HepG2 (cell line): Measurements from ENCODE around the gene TCTA. TPM values are rescaled to one million over a fixed set of nuclear protein-coding genes. Genes with fewer than 3 reads are reported as not detected.

Experiments used
- AHR ChIP-seq: IDR thresholded peaks from 2 replicates; pipeline ENCODE4 v1.6.1; 2018; ENCODE audit warnings: missing genetic modification reagents, missing compliant biosample characterization
- ARID5B ChIP-seq: IDR thresholded peaks from 2 replicates; pipeline ENCODE4 v1.4.0; 2020; ENCODE audit warnings: mild to moderate bottlenecking, missing genetic modification reagents
- ATF2 ChIP-seq: sonication (generic); formaldehyde crosslinking; IDR thresholded peaks from 2 replicates; pipeline ENCODE4 v1.4.0; 2020; ENCODE audit warnings: missing genetic modification reagents
- HOXA9 ChIP-seq: sonication (generic); formaldehyde crosslinking; IDR thresholded peaks from 2 replicates; pipeline ENCODE4 v1.8.1; 2022; ENCODE audit warnings: missing genetic modification reagents, mild to moderate bottlenecking, moderate library complexity, borderline replicate concordance
- IKZF1 ChIP-seq: fragments of 450-650 bp; IDR thresholded peaks from 2 replicates; pipeline ENCODE4 v1.7.1; 2016
- KDM2A ChIP-seq: sonication (generic); formaldehyde crosslinking; IDR thresholded peaks from 2 replicates; pipeline ENCODE4 v1.4.0; 2020; ENCODE audit warnings: low read depth, missing genetic modification reagents, borderline replicate concordance
- NPAS2 ChIP-seq: sonication (generic); formaldehyde crosslinking; IDR thresholded peaks from 2 replicates; pipeline ENCODE4 v1.8.0; 2022; ENCODE audit warnings: mild to moderate bottlenecking, missing genetic modification reagents, borderline replicate concordance
- NR2F2 ChIP-seq: IDR thresholded peaks from 2 replicates; pipeline ENCODE4 v1.6.1; 2012; ENCODE audit warnings: low read depth, inconsistent platforms, borderline replicate concordance
- SALL1 ChIP-seq: sonication (generic); formaldehyde crosslinking; IDR thresholded peaks from 2 replicates; pipeline ENCODE4 v1.8.0; 2022; ENCODE audit warnings: mild to moderate bottlenecking, missing genetic modification reagents
- SIN3A ChIP-seq: IDR thresholded peaks from 2 replicates; pipeline ENCODE4 v1.6.1; 2011; ENCODE audit warnings: low read depth, mild to moderate bottlenecking, control low read depth, low read length, borderline replicate concordance
- SP140L ChIP-seq: sonication (generic); formaldehyde crosslinking; IDR thresholded peaks from 2 replicates; pipeline ENCODE4 v1.4.0; 2020; ENCODE audit warnings: missing genetic modification reagents, borderline replicate concordance
- SYNCRIP ChIP-seq: fragments of 200-400 bp; formaldehyde crosslinking; IDR thresholded peaks from 2 replicates; pipeline ENCODE4 v1.6.1; 2018; ENCODE audit warnings: mild to moderate bottlenecking, low read depth, low read length; ENCODE audit not compliant: insufficient read depth
- ZMYM2 ChIP-seq: sonication (generic); formaldehyde crosslinking; IDR thresholded peaks from 2 replicates; pipeline ENCODE4 v1.8.0; 2022; ENCODE audit warnings: mild to moderate bottlenecking, missing genetic modification reagents
- ZNF124 ChIP-seq: sonication (generic); formaldehyde crosslinking; IDR thresholded peaks from 2 replicates; pipeline ENCODE4 v1.4.0; 2020; ENCODE audit warnings: missing genetic modification reagents
- ZNF230 ChIP-seq: sonication (generic); formaldehyde crosslinking; IDR thresholded peaks from 2 replicates; pipeline ENCODE4 v1.4.0; 2020; ENCODE audit warnings: mild to moderate bottlenecking, missing genetic modification reagents
- ZNF251 ChIP-seq: sonication (generic); formaldehyde crosslinking; IDR thresholded peaks from 2 replicates; pipeline ENCODE4 v1.9.0; 2021; ENCODE audit warnings: mild to moderate bottlenecking, missing genetic modification reagents
- ZNF253 ChIP-seq: sonication (generic); formaldehyde crosslinking; IDR thresholded peaks from 2 replicates; pipeline ENCODE4 v1.8.0; 2022; ENCODE audit warnings: mild to moderate bottlenecking, missing genetic modification reagents, borderline replicate concordance
- ZNF275 ChIP-seq: sonication (generic); formaldehyde crosslinking; IDR thresholded peaks from 2 replicates; pipeline ENCODE4 v1.8.0; 2022; ENCODE audit warnings: missing genetic modification reagents, mild to moderate bottlenecking, inconsistent platforms, borderline replicate concordance
- ZNF317 ChIP-seq: sonication (generic); formaldehyde crosslinking; IDR thresholded peaks from 2 replicates; pipeline ENCODE4 v1.5.0; 2020; ENCODE audit warnings: mild to moderate bottlenecking, missing genetic modification reagents
- ZNF335 ChIP-seq: sonication (generic); formaldehyde crosslinking; IDR thresholded peaks from 2 replicates; pipeline ENCODE4 v1.4.0; 2020; ENCODE audit warnings: missing genetic modification reagents
- ZNF362 ChIP-seq: sonication (generic); formaldehyde crosslinking; IDR thresholded peaks from 2 replicates; pipeline ENCODE4 v1.4.0; 2020; ENCODE audit warnings: missing genetic modification reagents, mild to moderate bottlenecking, borderline replicate concordance
- ZNF547 ChIP-seq: sonication (generic); formaldehyde crosslinking; IDR thresholded peaks from 2 replicates; pipeline ENCODE4 v1.5.1; 2020; ENCODE audit warnings: mild to moderate bottlenecking, missing genetic modification reagents
- polyA plus RNA-seq, 8 experiments: library from polyadenylated mRNA; depleted of rRNA in 3 of 8; stranded (reverse) in 7 of 8; unstranded in 1 of 8; fragments of >200 nt; fragmentation: Illumina TruSeq in 4 of 8; extraction: Trizol in 4 of 8; gene quantifications; 2 replicates each; pipeline versions ENCODE4 v1.2.1 to v1.2.3, GENCODE V29; 2011 to 2016; ENCODE audit warnings: low read depth in 4 of 8, missing spikeins in 1 of 8, mixed read lengths in 1 of 8; ENCODE audit not compliant: insufficient read depth in 1 of 8
- total RNA-seq, 5 experiments: library from RNA; depleted of rRNA; stranded (reverse); fragments of >200 nt; fragmentation: Illumina TruSeq; extraction: Trizol; gene quantifications; 2 replicates each; pipeline ENCODE4 v1.2.3, GENCODE V29; 2016; ENCODE audit warnings: low read depth in 1 of 5

The TCTA gene
- total and polyA plus RNA-seq, 2 of the 13 experiments (the other 11 are each of a cell fraction or from before 2014, with no cell fraction given): 8.3 to 13.2 TPM

- TF ChIP-seq ZNF275 (no peak), ZMYM2 (CRISPR knock-in tag) (no peak), ZNF124 (CRISPR knock-in tag) (no peak; the same call in 1 of the 2 replicates), KDM2A (CRISPR knock-in tag) (peak; percentile 81), ZNF230 (CRISPR knock-in tag) (0 out of 2 replicates have a peak, but pooled peaks have one; percentile 22), ATF2 (no peak), ZNF253 (CRISPR knock-in tag) (no peak), SIN3A (no peak; the same call in 1 of the 2 replicates), ARID5B (CRISPR knock-in tag) (peak; percentile 35; the same call in 1 of the 2 replicates), SYNCRIP (no peak), NR2F2 (peak; percentile 72), ZNF251 (CRISPR knock-in tag) (no peak), ZNF362 (CRISPR knock-in tag) (no peak), SP140L (CRISPR knock-in tag) (no peak), NPAS2 (CRISPR knock-in tag) (no peak), SALL1 (peak; percentile 6; the same call in 1 of the 2 replicates), AHR (no peak), IKZF1 (no peak), ZNF547 (CRISPR knock-in tag) (no peak), ZNF335 (CRISPR knock-in tag) (peak; percentile 98), ZNF317 (CRISPR knock-in tag) (peak; percentile 61), HOXA9 (no peak)
Observed at GRCh38 chr3:49422379-49423248, 10.4 kb downstream of the TCTA start, which contains the start of gene AMT (continued).
